Common myeloid progenitor, CD34-positive (primary cell): ENCODE data around the gene ARAF.

Experiments
- CTCF ChIA-PET: fragments of 350-600 bp; sonication (Branson Sonifier 250); formaldehyde crosslinking; loops from one replicate; lab custom pipeline; 2021; ENCODE audit warnings: antibody characterized with exemption; lab: Charles Lee
- POLR2A ChIA-PET: fragments of 350-600 bp; sonication (Branson Sonifier 250); formaldehyde crosslinking; loops from one replicate; lab custom pipeline; 2021; ENCODE audit warnings: antibody characterized with exemption; lab: Charles Lee
- DNase-seq, 3 donors: peaks; one replicate each; pipeline versions ENCODE4 v3.0.0 to v3.0.0-alpha.2; 2013
- H3K27ac ChIP-seq, 2 experiments: 1 replicate in 1 of 2; 2 replicates in 1 of 2; pipeline ENCODE4 v1.7.0; 2013; ENCODE audit warnings: inconsistent platforms in 2 of 2, low read length in 2 of 2, mild to moderate bottlenecking in 2 of 2, low read depth in 1 of 2, moderate library complexity in 1 of 2; ENCODE audit not compliant: severe bottlenecking in 2 of 2, insufficient read depth in 1 of 2, poor library complexity in 1 of 2
- H3K27me3 ChIP-seq, 5 experiments: replicated peaks in 2 of 5; 1 replicate in 3 of 5; 2 replicates in 2 of 5; pipeline versions ENCODE4 v1.6.1 to v1.7.0; 2013; ENCODE audit warnings: low read length in 4 of 5, mild to moderate bottlenecking in 2 of 5, moderate library complexity in 2 of 5, inconsistent platforms in 1 of 5; ENCODE audit not compliant: insufficient read depth in 5 of 5, control insufficient read depth in 4 of 5
- H3K36me3 ChIP-seq, 4 experiments: 1 replicate in 2 of 4; 2 replicates in 2 of 4; pipeline versions ENCODE4 v1.6.1 to v1.7.0; 2013; ENCODE audit warnings: low read length in 3 of 4, control low read depth in 1 of 4, mild to moderate bottlenecking in 1 of 4; ENCODE audit not compliant: control insufficient read depth in 4 of 4, insufficient read depth in 4 of 4
- H3K4me1 ChIP-seq, 4 experiments: 1 replicate in 3 of 4; 2 replicates in 1 of 4; pipeline versions ENCODE4 v1.6.1 to v1.7.1; 2013; ENCODE audit warnings: low read length in 3 of 4, mild to moderate bottlenecking in 3 of 4, control low read depth in 1 of 4, inconsistent platforms in 1 of 4, moderate library complexity in 1 of 4; ENCODE audit not compliant: control insufficient read depth in 4 of 4, insufficient read depth in 4 of 4; ENCODE audit errors: control extremely low read depth in 1 of 4
- H3K4me3 ChIP-seq, 7 experiments: 1 replicate in 4 of 7; 2 replicates in 3 of 7; pipeline versions ENCODE4 v1.5.1 to v1.7.0; 2013; ENCODE audit warnings: mild to moderate bottlenecking in 7 of 7, low read length in 6 of 7, moderate library complexity in 6 of 7, inconsistent platforms in 2 of 7, low read depth in 2 of 7, control low read depth in 1 of 7; ENCODE audit not compliant: insufficient read depth in 4 of 7, control insufficient read depth in 1 of 7; ENCODE audit errors: extremely low read depth in 1 of 7
- H3K9me3 ChIP-seq, 5 experiments: 1 replicate in 4 of 5; 2 replicates in 1 of 5; pipeline versions ENCODE4 v1.6.1 to v1.7.1; 2013; ENCODE audit warnings: low read length in 4 of 5, mild to moderate bottlenecking in 2 of 5, inconsistent platforms in 1 of 5, low read depth in 1 of 5, moderate library complexity in 1 of 5; ENCODE audit not compliant: control insufficient read depth in 4 of 5, insufficient read depth in 2 of 5; ENCODE audit errors: control extremely low read depth in 1 of 5
- WGBS: methylation state at CpG from one replicate; pipeline ENCODE4 v1.1.5; 2013; ENCODE audit not compliant: insufficient coverage; 5-methylcytosine and 5-hydroxymethylcytosine counted together

Gene ARAF

GRCh38 chrX:47577901-47578300 is 16.9 kb downstream of the ARAF start:
- Histone ChIP-seq H3K27ac (no peak overlapping the region), H3K4me3 (no peak overlapping the region), H3K9me3 (no peaks in the 10 kb centered on the region), H3K27me3 (no peaks in the 10 kb centered on the region), H3K36me3 (no peaks in the 10 kb centered on the region), H3K4me1 (peaks cover 5 to 36% (median 17%) of the 10 kb centered on the region in 4 experiments)
- ChIA-PET CTCF (interaction anchor here (1.0 kb wide), 1 partner anchor 51 kb away, joined by 3 read pairs; no protein-coding TSS in a partner anchor), POLR2A (no interaction called here)
- 88% methylated on average over 2 of the region's 3 CpGs for WGBS
- no peak for DNase-seq

GRCh38 chrX:47578692-47579091 is 17.7 kb downstream of the ARAF start:
- CTCF ChIA-PET = no interaction called here
- H3K4me3 ChIP-seq = no peak overlapping the region
- POLR2A ChIA-PET = no interaction called here
- no peak overlapping the region for H3K27ac ChIP-seq
- no peaks in the 10 kb centered on the region for H3K9me3 ChIP-seq
- no peaks in the 10 kb centered on the region for H3K36me3 ChIP-seq
- peaks cover 5 to 42% (median 22%) of the 10 kb centered on the region in 4 experiments for H3K4me1 ChIP-seq
- no peak for DNase-seq
- WGBS = 58% methylated on average over 9 of the region's 16 CpGs
- no peaks in the 10 kb centered on the region for H3K27me3 ChIP-seq

DNA sequence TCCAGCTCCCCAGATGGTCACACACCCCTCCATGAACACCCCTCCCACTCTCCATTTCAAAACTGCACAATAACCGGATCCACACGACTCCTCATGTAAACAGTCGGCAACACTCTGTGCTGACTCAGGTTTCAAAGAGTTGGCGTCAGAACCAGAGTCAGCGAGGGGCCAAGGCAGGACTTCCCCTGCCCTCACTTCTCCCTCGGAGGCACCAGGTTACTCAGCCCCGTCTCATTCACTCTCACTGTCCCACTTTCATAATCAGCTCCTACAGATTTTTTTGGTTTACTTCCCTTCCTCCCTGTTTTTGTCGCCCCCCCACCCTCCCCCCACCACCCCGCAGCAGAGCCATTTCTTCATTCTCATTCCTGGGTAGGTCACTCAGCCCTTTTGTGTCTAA is 18.5 kb downstream of the ARAF start:
- no peak overlapping the region for H3K27ac ChIP-seq
- 89% methylated on average over 5 of the region's 9 CpGs for WGBS
- CTCF ChIA-PET = interaction anchor here (1.1 kb wide), 1 partner anchor 65 kb away, joined by 4 read pairs; no protein-coding TSS in a partner anchor

DNA sequence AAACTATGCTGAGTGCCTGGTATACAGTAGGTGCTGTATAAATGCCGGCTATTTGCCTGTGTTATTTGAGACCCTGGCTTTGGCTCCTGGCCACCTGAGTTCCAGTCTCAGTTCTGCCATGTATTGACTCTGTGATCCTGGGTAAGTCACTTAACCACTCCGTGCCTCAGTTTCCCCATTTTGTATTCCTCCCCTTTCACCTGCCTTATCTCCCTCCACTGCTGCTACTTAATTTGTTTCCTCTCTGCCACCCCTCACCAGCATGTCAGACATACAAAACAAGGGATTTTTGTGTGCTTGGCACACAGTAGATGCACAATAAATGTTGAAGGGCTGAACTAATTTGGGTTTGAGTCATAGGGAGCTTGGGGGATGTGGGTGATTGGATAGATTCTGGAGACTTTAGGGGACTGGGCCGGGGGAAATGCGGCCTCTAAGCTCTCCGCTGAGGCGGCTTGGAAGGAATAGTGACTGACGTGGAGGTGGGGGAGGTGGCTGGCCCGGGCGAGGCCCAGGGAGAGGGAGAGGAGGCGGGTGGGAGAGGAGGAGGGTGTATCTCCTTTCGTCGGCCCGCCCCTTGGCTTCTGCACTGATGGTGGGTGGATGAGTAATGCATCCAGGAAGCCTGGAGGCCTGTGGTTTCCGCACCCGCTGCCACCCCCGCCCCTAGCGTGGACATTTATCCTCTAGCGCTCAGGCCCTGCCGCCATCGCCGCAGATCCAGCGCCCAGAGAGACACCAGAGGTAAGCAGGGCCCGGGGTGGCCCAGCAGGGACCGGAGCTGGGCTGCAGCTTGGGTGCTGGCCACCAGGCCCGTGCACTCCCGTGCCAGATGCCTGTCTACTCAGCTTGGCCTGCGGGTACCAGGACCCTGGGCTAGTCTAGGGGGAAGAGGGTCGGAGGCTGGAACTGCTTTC is 21.0 kb downstream of the ARAF start, which contains the start of gene TIMP1:
TSS of gene TIMP1 (plus strand) at position 706 of the 917 bp plus-strand sequence. CDS start 980 bp downstream, outside the sequence.
- peak; percentile 89 to 96 (median 94) for DNase-seq
- Histone ChIP-seq H3K4me3 (peak within 1 kb of the TSS in 5 of 7 experiments; percentile 7 to 71 (median 50)), H3K9me3 (no peaks in the 10 kb centered on the region), H3K36me3 (peaks cover 0 to 13% (median 5%) of the 10 kb centered on the region in 4 experiments), H3K4me1 (peaks cover 5 to 33% (median 21%) of the 10 kb centered on the region in 4 experiments), H3K27ac (peak within 1 kb of the TSS in 1 of 2 experiments; percentile 49), H3K27me3 (peaks cover 0 to 2% (median 0%) of the 10 kb centered on the region in 5 experiments)
- 34% methylated on average over 18 of the region's 28 CpGs for WGBS
- POLR2A ChIA-PET = interaction anchor here (0.6 to 1.0 kb wide), 3 partner anchors 35 to 64 kb away, joined by 3 to 5 read pairs (median 4); no protein-coding TSS in a partner anchor
- CTCF ChIA-PET = interaction anchor here (1.0 to 1.3 kb wide), 4 partner anchors 11 to 47 kb away, joined by 3 to 6 read pairs (median 3); no protein-coding TSS in a partner anchor

More for the DNA sequence above, 18.5 kb downstream of the ARAF start:
- Histone ChIP-seq H3K36me3 (no peaks in the 10 kb centered on the region), H3K4me1 (peaks cover 5 to 38% (median 22%) of the 10 kb centered on the region in 4 experiments), H3K4me3 (no peak overlapping the region), H3K9me3 (no peaks in the 10 kb centered on the region), H3K27me3 (no peaks in the 10 kb centered on the region)
- POLR2A ChIA-PET = no interaction called here
- DNase-seq = no peak

DNA sequence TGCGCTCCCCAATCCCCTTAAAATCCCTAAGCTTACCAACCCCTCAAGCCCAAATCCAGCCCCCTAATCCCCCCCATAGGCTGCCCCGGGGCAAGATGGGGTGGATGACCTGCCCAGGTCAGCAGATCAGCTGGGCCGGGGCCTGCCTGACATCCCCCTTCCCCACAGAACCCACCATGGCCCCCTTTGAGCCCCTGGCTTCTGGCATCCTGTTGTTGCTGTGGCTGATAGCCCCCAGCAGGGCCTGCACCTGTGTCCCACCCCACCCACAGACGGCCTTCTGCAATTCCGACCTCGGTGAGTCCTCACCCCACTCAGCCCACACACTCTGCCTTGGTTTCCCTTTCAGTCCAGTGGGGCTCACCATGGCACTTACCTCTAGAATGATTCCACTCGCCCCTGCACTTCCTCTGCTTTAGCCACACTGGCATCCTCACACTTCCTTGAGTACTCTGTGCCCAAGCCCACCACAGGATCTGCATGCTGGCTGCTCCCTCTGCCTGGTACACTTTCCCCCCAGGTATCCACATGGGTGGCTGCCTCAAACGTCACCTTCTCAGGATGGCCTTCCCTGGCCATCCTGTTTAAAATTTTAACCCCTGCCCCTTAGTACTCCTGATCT is 22.3 kb downstream of the ARAF start:
- peaks cover 0 to 13% (median 5%) of the 10 kb centered on the region in 4 experiments for H3K36me3 ChIP-seq
- peak overlapping the region in 3 of 7 experiments; percentile 23 to 68 (median 50) for H3K4me3 ChIP-seq
- POLR2A ChIA-PET = interaction anchor here (0.6 to 0.9 kb wide), 2 partner anchors 25 to 82 kb away, joined by 3 to 4 read pairs; no protein-coding TSS in a partner anchor
- WGBS = 51% methylated on average over 4 of the region's 8 CpGs
- H3K27ac ChIP-seq = peak overlapping the region in 1 of 2 experiments; percentile 49
- peaks cover 0 to 2% (median 0%) of the 10 kb centered on the region in 5 experiments for H3K27me3 ChIP-seq
- peaks cover 5 to 31% (median 21%) of the 10 kb centered on the region in 4 experiments for H3K4me1 ChIP-seq
- DNase-seq = peak in 2 of 3 donors; percentile 30 to 36
- H3K9me3 ChIP-seq = no peaks in the 10 kb centered on the region
- CTCF ChIA-PET = interaction anchor here (0.7 to 1.3 kb wide), 6 partner anchors 9 to 45 kb away, joined by 3 to 6 read pairs (median 3); no protein-coding TSS in a partner anchor

GRCh38 chrX:47584714-47585113 is 23.7 kb downstream of the ARAF start:
- ChIA-PET CTCF (no interaction called here), POLR2A (no interaction called here)
- no peak overlapping the region for H3K27ac ChIP-seq
- H3K27me3 ChIP-seq = peaks cover 0 to 2% (median 0%) of the 10 kb centered on the region in 5 experiments
- peaks cover 0 to 13% (median 5%) of the 10 kb centered on the region in 4 experiments for H3K36me3 ChIP-seq
- H3K4me1 ChIP-seq = peaks cover 5 to 23% (median 16%) of the 10 kb centered on the region in 4 experiments
- H3K9me3 ChIP-seq = no peaks in the 10 kb centered on the region
- no peak overlapping the region for H3K4me3 ChIP-seq
- WGBS = no CpG with 5 or more reads among the region's 6 CpGs
- DNase-seq = no peak
